ENCODE measurements around the gene SPSB4.
A peak's percentile ranks its signal among the peaks of the same experiment; 100 is the strongest.

SPSB4 gene

DNA sequence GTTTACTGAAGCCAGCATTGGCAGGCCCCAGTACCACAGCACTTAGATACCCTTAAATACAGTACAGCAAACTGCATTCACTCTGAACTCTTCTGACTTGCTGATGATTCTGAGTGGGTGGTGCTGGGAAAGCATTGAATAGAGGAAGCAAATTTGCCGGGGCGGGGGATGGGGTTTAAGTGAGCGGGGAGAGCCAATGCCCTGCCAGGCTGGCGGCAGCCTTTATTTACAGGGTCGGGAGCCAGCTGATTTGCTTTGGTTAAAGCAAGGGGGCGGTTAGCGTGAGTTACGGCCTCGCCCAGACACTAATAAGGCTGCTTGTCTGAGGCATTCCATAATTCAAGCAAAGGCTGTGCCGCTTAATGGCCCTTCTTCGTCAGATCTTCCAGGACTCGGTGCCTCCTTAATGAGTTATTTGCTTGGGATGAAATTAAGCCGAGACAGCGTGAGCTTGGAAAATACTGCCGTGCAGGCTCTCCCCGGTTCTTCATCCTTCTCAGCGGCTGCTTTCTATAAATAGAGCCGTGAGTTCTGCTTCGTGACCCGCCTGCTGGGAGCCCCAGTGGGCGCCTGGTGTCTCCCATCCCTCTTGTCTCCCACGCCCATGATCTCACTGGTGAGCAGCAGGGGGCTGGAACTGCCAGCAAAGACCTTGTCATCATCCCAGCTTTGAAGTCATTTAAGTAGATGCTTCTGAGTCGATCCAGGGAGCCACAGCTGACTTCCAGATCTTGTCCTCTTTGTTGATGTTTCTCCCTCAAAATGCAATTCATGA lies 25.8 kb downstream of the SPSB4 start:
- DNase-seq: peak; percentile 16

DNA sequence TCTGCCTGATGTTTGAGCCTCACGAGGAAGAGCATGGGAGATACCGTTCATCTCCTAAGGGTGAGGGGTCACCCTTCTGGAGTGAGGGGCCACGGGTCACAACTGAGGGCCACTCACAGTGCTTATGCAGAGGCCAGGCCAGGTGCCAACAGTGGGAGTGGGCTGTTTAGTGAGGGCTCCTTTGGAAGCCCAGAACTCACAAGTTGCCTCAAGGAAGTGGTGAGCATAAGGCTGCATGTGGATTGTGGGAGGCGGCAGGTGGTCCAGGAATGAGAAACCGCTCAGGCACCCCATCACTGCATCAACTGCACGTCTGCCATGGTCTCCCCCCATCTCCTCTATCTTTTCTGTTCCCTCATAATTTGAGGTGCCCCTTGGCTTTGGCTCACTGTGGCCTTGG lies 26.5 kb downstream of the SPSB4 start:
- no peak for DNase-seq

DNA sequence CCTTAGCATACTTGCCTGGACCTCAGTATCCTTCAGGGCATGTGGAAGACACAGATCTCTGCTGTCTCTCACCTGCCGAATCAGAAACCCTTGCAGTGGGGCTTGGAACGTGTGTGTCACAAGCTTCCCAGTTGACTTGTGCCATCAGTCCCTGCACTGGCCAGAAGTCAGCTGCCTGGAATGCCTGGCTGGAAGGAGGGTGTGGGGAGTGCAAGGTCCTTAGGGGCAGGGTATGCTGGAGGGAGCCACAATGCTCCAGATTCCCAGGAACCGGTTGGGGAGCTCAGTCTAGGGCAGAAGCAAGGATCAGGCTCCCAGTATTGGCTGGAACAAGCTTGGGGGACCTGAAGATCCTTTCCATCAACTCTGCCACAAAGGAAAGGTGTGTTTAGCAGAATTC lies 27.1 kb downstream of the SPSB4 start:
- DNase-seq: no peak

DNA sequence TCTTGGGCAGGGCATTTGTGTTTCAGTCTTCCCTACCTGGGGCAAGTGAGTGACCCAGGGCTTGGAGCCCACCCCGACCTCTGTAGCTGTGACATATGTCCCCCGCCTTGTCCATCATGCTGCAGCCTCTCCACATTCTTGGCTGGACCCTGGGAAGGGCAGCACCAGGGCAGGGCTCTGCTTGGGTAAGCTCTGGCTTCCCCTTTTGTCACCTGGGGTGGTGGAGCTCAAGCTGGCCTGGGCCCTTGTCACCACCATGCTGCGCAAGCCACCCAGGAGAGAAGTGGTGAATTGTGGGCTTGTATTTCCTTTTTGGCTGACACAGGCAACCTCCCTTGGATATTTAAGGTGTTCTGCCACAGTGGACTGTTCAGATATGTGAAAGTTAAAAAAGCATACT lies 29.3 kb downstream of the SPSB4 start:
- DNase-seq: no peak

DNA sequence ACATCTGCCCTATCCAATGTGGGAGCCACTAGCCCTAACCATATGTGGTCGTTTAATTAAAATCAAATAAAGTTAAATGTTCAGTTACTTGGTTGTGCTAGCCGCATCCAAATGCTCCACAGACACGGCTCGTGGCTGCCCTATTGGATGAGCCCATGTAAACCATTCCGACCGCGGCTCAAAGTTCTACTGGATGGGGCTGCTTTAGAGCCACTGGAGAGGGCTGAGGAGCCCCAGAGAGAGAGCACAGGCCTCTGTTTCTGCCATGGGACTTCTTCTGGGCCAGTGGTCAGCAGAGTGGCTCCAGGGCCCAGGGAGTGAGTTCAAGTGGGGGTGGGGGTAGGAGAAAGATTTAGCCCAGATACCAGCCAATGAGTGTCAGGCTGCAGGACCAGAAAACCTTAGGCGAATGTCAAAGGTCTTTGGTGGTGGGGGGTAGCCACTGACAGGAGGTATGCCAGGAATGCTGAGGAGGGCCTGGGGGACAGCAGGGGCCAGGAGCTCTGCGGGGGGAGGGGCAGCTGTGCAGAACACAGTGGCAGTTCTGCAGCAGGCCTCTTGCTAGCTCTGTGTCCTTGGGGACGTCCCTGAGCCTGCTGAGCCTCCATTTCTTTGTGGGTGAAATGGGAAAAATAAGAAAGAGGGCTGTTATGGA lies 30.1 kb downstream of the SPSB4 start:
- DNase-seq: no peak

DNA sequence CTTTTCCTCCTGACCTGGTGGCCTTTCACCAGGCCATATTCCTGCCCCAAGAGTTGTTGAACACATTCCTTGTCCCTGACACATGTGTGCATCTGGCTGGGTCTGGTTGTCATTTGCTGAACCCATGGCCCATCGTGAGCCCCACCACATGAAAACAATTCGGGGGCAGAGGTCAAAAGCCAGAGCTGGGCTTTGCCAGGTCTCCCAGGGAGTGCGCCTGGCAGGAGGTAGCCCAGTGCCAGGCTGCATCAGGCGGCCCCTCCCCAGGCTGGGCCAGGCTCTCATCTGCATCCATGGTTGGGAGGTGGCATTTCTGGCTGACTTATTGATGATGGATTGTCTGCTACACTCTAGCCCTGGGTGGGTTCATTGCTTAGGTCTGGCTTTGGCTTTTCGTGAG lies 30.9 kb downstream of the SPSB4 start:
- DNase-seq: no peak

DNA sequence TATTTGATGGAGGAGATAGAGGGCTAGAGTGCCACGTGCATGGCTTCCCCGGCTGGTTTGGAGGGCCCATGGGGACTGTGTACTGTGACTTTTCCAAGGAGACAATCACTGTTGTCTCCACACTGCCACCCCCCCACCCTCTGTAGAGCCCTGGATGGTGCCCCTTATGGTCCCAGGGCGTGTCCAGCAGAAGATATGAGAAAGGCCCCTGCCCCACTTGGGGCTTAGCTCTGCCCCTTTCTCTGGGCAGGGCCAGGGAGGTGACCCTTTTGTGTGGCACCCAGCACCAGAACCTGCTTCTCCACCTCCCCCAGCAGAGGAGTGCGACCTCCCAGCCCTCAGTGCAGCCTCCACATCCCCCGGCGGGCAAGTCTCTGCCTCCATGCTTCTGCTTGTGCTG lies 32.1 kb downstream of the SPSB4 start:
- no peak for DNase-seq

DNA sequence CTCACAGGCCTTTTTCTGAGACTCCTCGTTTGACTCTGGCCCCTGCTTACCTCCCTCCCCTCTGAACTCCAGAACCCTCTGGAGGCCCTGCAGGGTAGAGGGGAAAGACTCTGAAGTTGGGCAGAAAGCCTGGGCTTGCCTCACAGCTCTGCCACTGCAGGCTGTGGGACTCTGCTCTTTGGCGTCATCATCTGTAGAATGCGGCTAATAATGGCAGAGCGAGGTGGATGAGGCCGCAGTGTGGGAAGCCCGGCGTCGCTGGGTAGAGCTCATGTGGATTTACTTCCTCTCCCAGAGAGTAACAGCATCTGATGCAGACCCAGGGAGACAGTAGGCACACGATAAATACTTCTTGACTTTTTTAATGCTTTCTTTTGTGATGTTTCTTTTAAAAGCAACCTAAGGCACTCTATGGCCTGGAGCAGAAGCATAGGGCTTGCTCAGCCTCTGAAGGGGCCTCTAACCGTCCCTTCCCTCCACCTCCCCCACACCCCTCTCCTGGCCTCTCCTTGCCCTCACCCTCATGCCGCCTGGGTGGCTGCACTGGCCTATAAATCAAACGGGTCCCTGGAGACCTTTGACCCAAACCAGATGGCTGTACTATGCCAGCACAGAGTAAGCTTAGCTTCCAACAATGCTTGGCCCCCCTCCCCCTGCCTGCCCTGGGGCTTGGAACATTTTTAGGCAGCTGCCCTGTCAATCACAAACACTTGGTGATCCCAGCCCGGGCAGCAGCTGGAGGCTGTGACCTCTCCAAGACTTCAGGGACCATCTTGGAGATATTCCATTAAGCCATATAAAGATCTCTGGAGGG lies 32.9 kb downstream of the SPSB4 start:
- DNase-seq: no peak

DNA sequence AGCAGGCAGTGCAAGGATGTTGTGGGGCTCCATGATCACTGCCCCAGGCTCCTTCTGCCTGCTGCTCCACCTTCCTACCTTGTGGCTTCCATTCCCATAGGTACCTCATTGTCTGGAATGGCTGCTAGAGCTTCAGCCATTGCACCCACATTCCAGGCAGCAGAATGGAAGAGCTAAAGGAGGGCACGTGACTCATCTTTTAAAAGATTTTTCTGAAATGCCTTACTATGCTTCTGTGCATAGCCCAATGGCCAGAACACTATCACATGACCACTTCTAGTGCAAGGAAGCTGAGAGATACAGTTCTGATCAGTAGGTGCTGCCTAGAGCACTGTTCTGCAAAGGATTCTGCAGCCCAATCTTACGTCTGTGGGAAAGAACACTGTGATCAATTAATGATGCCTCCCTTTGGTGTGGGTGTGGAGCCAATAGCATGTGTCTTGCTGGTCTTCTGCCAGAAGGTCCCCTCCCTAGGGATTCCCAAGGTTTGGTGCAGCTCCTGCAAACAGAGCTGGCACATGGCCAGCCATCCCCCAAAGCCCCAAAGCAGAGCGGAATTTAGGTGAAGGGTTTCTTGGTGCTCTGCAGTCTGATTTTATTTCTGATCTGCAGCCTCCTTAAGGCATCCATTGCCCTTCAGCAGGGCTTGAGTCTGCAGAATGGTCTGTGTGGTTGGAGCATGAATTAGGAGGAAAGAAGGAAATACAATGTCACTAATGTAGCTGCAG lies 34.4 kb downstream of the SPSB4 start:
- no peak for DNase-seq

DNA sequence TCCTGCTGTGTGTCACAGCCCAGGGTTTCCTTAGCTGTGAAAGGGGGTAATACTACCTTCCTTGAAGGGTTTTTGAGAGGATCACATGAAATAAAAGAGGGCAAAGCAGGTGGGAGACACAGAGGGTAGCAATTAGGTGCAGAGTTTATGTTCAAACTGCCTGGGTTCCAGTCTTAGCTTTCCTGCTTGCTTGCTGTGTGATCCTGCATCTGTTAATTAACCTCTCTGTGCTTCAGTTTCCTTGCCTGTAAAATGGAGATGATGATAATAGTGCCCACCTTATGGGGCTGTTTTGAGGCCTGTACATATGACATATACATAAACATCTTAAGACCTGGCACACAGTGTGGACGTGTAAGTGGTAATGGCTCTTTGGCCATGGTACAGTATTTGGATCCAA lies 35.0 kb downstream of the SPSB4 start:
- no peak for DNase-seq

DNA sequence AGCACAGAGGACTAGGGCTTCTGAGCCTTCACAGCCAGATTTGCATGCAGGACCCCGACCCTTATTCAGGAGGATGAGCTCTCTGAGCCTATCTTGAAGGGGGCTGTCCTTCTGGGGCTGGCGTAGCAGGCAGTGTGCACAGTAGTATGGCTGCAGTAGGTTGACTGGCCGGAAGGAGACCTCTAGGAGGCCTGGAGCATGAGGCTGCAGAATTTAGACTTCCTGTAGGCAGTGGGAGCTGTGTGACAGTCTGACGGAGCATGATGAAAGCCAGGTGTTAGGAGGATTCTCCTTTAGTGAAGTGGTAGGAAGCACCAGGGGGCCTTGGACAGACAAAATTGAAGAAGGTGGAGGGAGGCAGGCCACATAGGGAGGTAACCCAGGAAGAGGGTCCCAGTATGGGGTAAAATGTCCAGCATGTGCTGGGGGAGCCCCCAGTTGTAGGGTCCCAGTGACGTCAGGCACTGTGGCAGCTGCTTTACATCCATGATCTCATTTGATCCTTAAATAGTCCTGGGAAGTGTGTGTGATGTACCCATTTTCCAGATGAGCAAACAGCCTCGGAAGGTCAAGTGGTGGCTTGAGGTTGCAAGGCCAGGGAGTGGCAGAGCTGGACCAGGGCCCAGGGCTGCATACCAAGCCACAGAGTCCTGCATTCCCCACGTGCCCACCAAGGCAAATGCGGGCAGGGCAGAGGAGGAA lies 36.1 kb downstream of the SPSB4 start:
- no peak for DNase-seq

DNA sequence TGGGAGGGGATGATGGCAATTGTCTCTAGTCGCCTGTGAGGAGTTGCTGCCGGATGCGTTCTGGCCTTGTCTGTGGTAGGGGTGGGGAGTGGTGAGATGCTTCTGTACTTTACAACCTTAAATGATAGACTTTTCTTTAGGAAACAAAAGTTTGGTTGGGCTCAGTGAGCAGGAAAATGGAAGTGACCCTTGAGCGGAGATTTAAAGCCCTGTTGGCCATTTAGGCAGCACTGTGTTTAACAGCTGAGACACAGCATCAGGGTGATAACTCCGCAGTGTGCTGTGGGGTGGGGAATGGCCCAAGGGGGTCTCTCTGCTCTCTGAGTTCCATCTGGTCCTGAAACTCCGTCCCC lies 36.6 kb downstream of the SPSB4 start:
- no peak for DNase-seq

DNA sequence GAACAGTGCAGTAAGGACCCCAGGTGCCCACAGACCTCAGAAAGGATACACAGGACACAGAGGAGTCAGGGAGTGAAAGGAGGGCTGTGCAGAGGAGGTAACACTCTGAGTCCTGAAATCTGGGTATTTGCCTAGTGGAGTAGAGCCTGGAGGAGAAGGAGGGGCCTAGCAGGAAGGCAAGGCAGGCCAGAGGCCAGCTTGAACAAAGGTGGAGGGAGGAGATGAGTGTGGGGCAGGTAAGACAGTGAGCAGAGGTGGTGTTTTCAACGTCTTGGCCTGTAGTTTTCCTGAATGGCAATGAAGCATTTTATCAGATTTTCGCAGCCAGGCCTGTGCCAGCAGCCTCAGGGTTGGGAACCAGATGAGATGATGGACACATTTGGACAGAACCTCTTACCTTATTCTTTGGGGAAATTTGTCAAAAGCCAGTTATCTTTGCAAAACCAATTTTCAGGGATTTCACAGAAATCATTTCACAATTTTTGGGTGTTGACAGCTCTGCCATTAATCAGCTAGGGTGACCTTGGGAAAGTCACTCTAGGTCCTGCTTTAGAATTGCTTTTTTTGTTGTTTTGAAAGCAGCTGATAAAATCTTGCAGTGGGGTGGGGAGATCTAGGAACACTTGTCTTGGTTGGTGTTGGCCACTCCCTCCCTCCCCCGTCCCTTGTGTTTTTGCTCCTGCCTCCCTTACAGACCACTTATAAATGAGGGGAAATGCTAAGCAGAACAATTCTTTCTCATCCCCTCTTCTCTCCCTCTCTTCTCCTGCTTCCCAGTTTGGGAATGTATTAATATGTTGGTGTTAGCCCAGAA lies 38.4 kb downstream of the SPSB4 start:
- no peak for DNase-seq

DNA sequence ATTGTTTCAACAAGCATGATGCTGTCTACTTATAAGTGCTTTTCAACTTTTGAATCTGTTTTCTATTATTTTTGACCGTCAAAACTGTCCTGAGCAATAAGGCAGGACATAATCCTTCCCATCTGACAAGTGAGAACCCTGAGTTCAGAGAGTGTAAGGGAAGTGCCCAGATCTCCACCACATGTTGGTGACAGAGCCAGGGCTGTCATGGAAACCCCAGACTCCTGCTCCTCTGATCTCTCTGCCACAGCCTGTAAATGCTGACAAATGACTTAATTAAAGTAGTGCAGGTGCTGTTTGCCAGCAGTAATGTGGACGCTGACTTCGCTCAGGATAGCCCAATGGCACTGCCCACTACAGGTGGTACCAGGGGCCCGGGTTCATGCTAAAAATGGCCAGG lies 40.3 kb downstream of the SPSB4 start:
- no peak for DNase-seq

DNA sequence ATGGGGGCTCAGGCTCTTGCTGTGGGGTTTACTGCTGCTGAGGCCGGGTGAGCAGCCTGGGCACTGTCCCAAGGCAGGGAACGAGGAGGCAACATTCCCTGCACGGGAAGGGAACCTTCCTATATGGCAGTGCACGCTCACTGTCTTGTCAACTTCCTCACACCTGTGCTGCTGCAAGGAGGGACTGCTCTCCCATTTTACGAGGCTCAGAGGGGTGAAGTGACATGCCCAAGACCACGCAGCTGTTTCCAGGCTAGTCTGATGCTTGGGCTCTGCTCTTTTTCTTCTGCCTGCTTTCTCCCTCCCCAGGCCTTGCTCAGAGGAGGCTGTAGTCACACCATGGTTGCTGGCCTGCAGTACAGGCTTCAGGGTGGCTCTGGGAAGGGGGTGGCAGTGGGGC lies 41.5 kb downstream of the SPSB4 start:
- no peak for DNase-seq

DNA sequence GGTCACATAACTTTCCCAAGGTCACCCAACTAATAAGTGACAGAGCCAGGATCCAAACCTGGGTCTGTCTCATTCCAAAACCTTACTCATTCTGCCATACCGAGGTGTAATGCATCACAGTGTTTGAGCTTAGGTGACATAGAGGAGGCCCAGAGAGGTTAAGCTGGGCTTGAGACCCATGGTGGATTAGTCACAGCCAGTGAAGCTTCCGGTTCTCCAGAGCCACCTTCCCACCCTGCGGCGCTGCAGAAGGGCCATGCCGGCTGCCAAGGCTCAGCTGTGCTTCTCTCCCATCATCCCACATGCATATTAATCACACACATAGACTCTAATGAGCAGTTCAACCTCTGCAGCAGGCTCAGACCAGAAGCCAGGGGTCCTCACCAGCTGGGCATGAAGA lies 42.2 kb downstream of the SPSB4 start:
- DNase-seq: no peak

DNA sequence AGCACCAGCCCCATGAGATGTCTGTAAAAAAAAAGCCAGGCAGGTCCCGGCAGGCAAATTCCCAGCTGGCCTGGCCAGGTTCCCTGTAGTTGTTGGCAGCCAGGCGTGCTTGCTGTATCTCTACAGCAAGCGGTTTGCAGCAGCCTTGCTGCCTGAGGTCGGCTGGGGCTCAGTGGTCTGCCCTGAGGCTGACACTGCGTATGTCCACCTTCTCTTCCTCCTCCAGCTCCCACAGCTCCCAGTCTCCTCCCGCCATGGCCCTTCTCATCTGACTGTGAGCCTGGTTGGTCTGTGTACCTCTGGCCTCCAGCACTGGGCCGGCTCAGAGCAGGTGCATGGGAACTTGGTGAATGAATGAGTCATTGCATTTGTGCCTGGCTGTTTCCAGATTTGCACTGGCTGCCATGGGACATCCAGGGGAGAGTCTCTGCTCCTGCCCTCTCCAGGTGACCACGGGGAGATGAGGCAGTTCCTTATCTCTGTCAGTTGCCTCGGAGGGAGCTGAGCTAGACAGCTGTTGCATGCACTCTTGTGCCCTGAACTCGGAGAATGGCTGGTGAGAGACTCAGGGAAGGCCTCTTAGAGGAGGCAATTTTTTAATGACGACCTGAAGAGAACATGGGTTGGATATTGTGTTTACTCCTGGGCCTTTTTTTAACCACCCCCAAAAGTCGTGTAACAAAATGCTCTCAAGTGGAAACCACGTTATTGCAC lies 43.0 kb downstream of the SPSB4 start:
- no peak for DNase-seq

DNA sequence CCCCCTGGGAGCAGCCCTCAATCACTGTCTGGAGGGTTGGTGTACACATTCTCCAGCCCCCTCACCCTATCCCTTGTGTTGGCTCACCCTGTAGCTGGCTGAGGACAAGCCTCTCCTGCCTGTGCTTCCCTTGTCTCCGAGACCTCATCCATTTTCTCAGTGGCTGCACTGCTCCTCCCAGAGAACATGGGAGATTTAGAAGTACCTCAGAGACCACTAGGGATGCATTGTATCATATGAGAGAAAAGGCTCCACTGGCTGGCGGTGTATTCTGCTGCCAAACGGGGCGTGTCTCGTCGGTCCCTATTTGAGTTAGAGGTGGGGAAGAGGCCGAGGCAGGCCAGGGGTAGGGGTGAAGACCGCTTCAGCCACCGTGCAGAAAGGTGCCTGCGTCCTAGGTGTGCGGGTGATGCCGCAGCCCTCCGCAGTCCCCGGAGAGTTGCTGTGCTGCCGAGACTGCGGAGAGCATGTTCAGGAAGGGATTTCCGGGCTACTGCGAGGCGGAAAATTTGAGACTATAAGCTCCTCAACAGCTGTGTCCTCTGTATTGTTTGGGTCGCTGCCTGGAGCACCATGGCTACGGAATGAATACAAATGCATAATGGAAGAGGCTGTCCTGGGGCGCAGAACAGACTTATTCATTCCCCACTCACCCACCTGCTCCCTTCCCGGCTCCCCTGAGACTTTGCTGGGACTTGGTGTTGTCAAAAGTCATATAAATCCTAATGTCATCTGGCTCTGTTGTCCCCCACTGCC lies 43.8 kb downstream of the SPSB4 start:
- no peak for DNase-seq

DNA sequence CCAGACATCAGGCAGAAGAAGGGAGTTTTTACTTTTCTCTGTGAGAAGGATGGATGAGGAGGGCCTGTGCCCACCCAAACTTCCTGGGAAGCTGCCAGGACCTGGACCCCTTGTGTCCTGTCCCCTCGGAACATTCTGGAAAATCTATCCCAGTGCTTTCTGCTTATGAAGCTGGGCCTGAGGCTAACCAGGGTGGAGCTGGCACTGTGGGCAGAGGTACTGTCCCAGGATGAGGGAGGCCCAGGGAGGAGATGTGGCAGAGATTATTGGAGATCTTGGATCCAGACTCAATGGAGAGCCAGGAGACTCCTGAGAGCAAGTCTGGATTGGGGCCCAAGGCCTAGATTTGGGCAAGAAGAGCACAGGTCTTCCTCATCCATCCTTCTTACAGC lies 44.4 kb downstream of the SPSB4 start:
- DNase-seq: no peak

DNA sequence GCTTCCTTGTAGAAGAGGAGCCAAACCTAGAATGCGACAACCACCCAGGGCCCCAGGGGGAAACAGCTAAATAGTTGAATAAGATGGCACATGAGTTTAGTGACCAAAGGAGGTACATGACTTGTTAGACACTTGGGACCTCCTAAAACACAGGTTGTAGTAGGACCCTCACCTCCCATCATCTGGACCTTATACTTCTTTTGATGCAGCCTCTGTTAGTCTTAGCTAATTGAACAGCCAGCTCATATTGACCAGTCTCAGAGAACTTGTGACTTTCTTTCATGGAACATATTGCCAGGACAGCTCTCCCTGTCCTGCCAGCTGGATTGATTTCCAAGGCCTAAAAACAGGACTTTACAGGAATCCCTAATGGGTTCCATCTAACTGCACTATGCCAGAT lies 45.0 kb downstream of the SPSB4 start:
- DNase-seq: no peak
